Activated T-helper 1 cell treated with anti-CD3 and anti-CD28 coated beads, Interleukin-2, amount 50 U/mL, for 16 hours (primary cell): ENCODE data around the gene ABCB6.
"Not testable (repeated sequence)": the region's sequence is repeated elsewhere in the genome, so short reads cannot be mapped to it uniquely, and the experiment has no call there.

Source experiments
- DNase-seq, 2 donors: peaks; one replicate each; pipeline ENCODE4 v3.0.0-alpha.2; 2020; ENCODE audit warnings: low read depth in 1 of 2, low spot score in 1 of 2

Gene ABCB6

GRCh38 chr2:219218732-219219701 is at the start of gene ABCB6:
Gene ABCB6, minus strand, starts transcription at chr2:219218958. Its CDS starts 285 bp downstream, at chr2:219218673.
- DNase-seq, result peak; percentile 60 to 79

GRCh38 chr2:219268294-219268693 is 49.5 kb upstream of the ABCB6 start:
- DNase-seq, result no peak

GRCh38 chr2:219266886-219267285 is 48.1 kb upstream of the ABCB6 start:
- DNase-seq, result no peak

- DNase-seq, result no peak
These were observed 47.5 kb upstream of the ABCB6 start for GRCh38 chr2:219266232-219266631.

- DNase-seq, result no peak
These were observed 42.5 kb upstream of the ABCB6 start for GRCh38 chr2:219261024-219261855.

GRCh38 chr2:219258942-219259341 is 40.2 kb upstream of the ABCB6 start:
- DNase-seq, result not testable (repeated sequence)

- no peak for DNase-seq
These were observed 35.9 kb upstream of the ABCB6 start for GRCh38 chr2:219254590-219255201.

- peak; percentile 81 to 87 for DNase-seq
These were observed 35.2 kb upstream of the ABCB6 start, which contains the start of gene TUBA4A for GRCh38 chr2:219253753-219254589. Gene TUBA4A, minus strand, starts transcription at chr2:219253918. Its CDS starts 60 bp downstream, at chr2:219253858.

- DNase-seq, result no peak
These were observed 34.4 kb upstream of the ABCB6 start, which contains the start of gene TUBA4B for GRCh38 chr2:219252900-219253752. Gene TUBA4B, plus strand, starts transcription at chr2:219253243. Its CDS starts 165 bp downstream, at chr2:219253408.

GRCh38 chr2:219252570-219252899 is 33.8 kb upstream of the ABCB6 start:
- no peak for DNase-seq

GRCh38 chr2:219252084-219252483 is 33.3 kb upstream of the ABCB6 start:
- no peak for DNase-seq

GRCh38 chr2:219251656-219252055 is 32.9 kb upstream of the ABCB6 start:
- DNase-seq, result no peak

- DNase-seq, result no peak
These were observed 31.5 kb upstream of the ABCB6 start for GRCh38 chr2:219250049-219250781.

GRCh38 chr2:219249203-219249980 is 30.6 kb upstream of the ABCB6 start:
- DNase-seq, result no peak

- no peak for DNase-seq
These were observed 30.1 kb upstream of the ABCB6 start for GRCh38 chr2:219248845-219249202.

- DNase-seq, result peak; percentile 30 to 45
These were observed 29.2 kb upstream of the ABCB6 start for GRCh38 chr2:219247678-219248642.

- DNase-seq, result no peak
These were observed 27.8 kb upstream of the ABCB6 start for GRCh38 chr2:219246559-219246958.
